Neuronal stem cell (in vitro differentiated cells): ENCODE results near the gene CD300C.
"Not testable (repeated sequence)": the region's sequence is repeated elsewhere in the genome, so short reads cannot be mapped to it uniquely, and the experiment has no call there.

Experiments used
- DNase-seq: peaks from one replicate; pipeline ENCODE4 v3.0.0-alpha.2; 2013; ENCODE audit warnings: low spot score
- H2AFZ ChIP-seq: one replicate; pipeline ENCODE4 v1.6.1; 2013; ENCODE audit warnings: mild to moderate bottlenecking, low read length, inconsistent platforms
- H2AK5ac ChIP-seq: 2 replicates; pipeline ENCODE4 v1.6.1; 2013; ENCODE audit warnings: low read depth, mild to moderate bottlenecking, inconsistent platforms, low read length, moderate library complexity, mixed read lengths
- H2BK120ac ChIP-seq: 2 replicates; pipeline ENCODE4 v1.6.1; 2013; ENCODE audit warnings: low read depth, mild to moderate bottlenecking, inconsistent platforms, low read length, moderate library complexity, mixed read lengths
- H2BK12ac ChIP-seq: one replicate; pipeline ENCODE4 v1.6.1; 2013; ENCODE audit warnings: low read length, inconsistent platforms
- H2BK15ac ChIP-seq: 2 replicates; pipeline ENCODE4 v1.6.1; 2013; ENCODE audit warnings: mild to moderate bottlenecking, low read length, inconsistent platforms, mixed read lengths
- H2BK5ac ChIP-seq: one replicate; pipeline ENCODE4 v1.6.1; 2013; ENCODE audit warnings: inconsistent platforms, mild to moderate bottlenecking, low read length, moderate library complexity
- H3K14ac ChIP-seq: one replicate; pipeline ENCODE4 v1.6.1; 2013; ENCODE audit warnings: low read length, inconsistent platforms
- H3K18ac ChIP-seq: 2 replicates; pipeline ENCODE4 v1.6.1; 2013; ENCODE audit warnings: low read length, inconsistent platforms
- H3K23ac ChIP-seq: 2 replicates; pipeline ENCODE4 v1.6.1; 2013; ENCODE audit warnings: low read depth, mild to moderate bottlenecking, mixed read lengths, low read length, inconsistent platforms; ENCODE audit not compliant: poor library complexity
- H3K27ac ChIP-seq: replicated peaks from 3 replicates; pipeline ENCODE4 v1.5.1; 2013; ENCODE audit warnings: low read length, inconsistent platforms
- H3K27me3 ChIP-seq, 3 experiments: 2 replicates each; pipeline ENCODE4 v1.6.1; 2013; ENCODE audit warnings: low read length in 3 of 3, mild to moderate bottlenecking in 2 of 3, inconsistent platforms in 1 of 3, low read depth in 1 of 3, mixed read lengths in 1 of 3, moderate library complexity in 1 of 3; ENCODE audit not compliant: control insufficient read depth in 3 of 3, insufficient read depth in 3 of 3
- H3K36me3 ChIP-seq, 2 donors: replicated peaks in 1 of 2; 2 replicates each; pipeline ENCODE4 v1.6.1; 2013; ENCODE audit warnings: low read length in 2 of 2; ENCODE audit not compliant: control insufficient read depth in 2 of 2, insufficient read depth in 2 of 2
- H3K4ac ChIP-seq: 2 replicates; pipeline ENCODE4 v1.6.1; 2013; ENCODE audit warnings: inconsistent platforms, mild to moderate bottlenecking, low read length, moderate library complexity
- H3K4me1 ChIP-seq, 2 donors: 1 replicate in 1 of 2; 2 replicates in 1 of 2; pipeline ENCODE4 v1.6.1; 2013; ENCODE audit warnings: low read length in 2 of 2, low read depth in 1 of 2; ENCODE audit not compliant: control insufficient read depth in 2 of 2, insufficient read depth in 1 of 2
- H3K4me2 ChIP-seq: one replicate; pipeline ENCODE4 v1.6.1; 2013; ENCODE audit warnings: mild to moderate bottlenecking, low read length, inconsistent platforms; ENCODE audit not compliant: insufficient read depth, poor library complexity, severe bottlenecking
- H3K4me3 ChIP-seq, 2 donors: 2 replicates each; pipeline ENCODE4 v1.5.1; 2013; ENCODE audit warnings: low read length in 2 of 2, mild to moderate bottlenecking in 2 of 2, inconsistent platforms in 1 of 2, moderate library complexity in 1 of 2
- H3K79me1 ChIP-seq: one replicate; pipeline ENCODE4 v1.6.1; 2013; ENCODE audit warnings: low read depth, mild to moderate bottlenecking, inconsistent platforms, low read length, moderate library complexity
- H3K9ac ChIP-seq: one replicate; pipeline ENCODE4 v1.6.1; 2013; ENCODE audit warnings: mild to moderate bottlenecking, low read depth, low read length, inconsistent platforms; ENCODE audit not compliant: poor library complexity
- H3K9me3 ChIP-seq, 2 donors: replicated peaks in 1 of 2; 2 replicates each; pipeline versions ENCODE3 to v1.6.1; 2013; ENCODE audit warnings: low read length in 2 of 2, mild to moderate bottlenecking in 2 of 2, inconsistent platforms in 1 of 2, low read depth in 1 of 2, mixed read lengths in 1 of 2, moderate library complexity in 1 of 2; ENCODE audit not compliant: control insufficient read depth in 2 of 2, insufficient read depth in 1 of 2
- H4K8ac ChIP-seq: one replicate; pipeline ENCODE4 v1.6.1; 2013; ENCODE audit warnings: low read depth, mild to moderate bottlenecking, inconsistent platforms, low read length, moderate library complexity
- H4K91ac ChIP-seq: one replicate; pipeline ENCODE4 v1.6.1; 2013; ENCODE audit warnings: low read length, low read depth, mild to moderate bottlenecking, inconsistent platforms; ENCODE audit not compliant: poor library complexity
- WGBS, 2 donors: extraction: QIAGEN DNeasy Blood & Tissue Kit; methylation state at CpG; one replicate each; pipeline ENCODE4 v1.1.7; 2013; ENCODE audit warnings: missing lambda C conversion rate in 2 of 2, mixed read lengths in 1 of 2; ENCODE audit not compliant: insufficient read length in 2 of 2, insufficient replicate concordance in 1 of 2; ENCODE audit errors: extremely low coverage in 2 of 2; 5-methylcytosine and 5-hydroxymethylcytosine counted together

Gene CD300C

GRCh38 chr17:74521701-74522201, 24.2 kb downstream of the CD300C start:
- Histone ChIP-seq H3K9me3 (peaks cover 0 to 7% of the 10 kb centered on the region in 2 donors), H2AK5ac (no peak overlapping the region), H2AFZ (no peak overlapping the region), H3K36me3 (no peaks in the 10 kb centered on the region), H2BK12ac (no peak overlapping the region), H3K4me1 (no peaks in the 10 kb centered on the region), H3K79me1 (no peaks in the 10 kb centered on the region), H3K27ac (no peak overlapping the region), H3K27me3 (no peaks in the 10 kb centered on the region), H3K4ac (no peak overlapping the region), H3K9ac (no peak overlapping the region), H4K8ac (no peak overlapping the region), H3K23ac (no peak overlapping the region), H3K14ac (no peak overlapping the region), H2BK120ac (no peak overlapping the region), H3K4me2 (no peak overlapping the region), H4K91ac (no peak overlapping the region), H3K18ac (no peak overlapping the region), H2BK5ac (no peak overlapping the region), H3K4me3 (no peak overlapping the region), H2BK15ac (no peak overlapping the region)
- DNase-seq = no peak
- no CpG with 5 or more reads among the region's 9 CpGs for WGBS, 2 donors

- no peak for DNase-seq
Measured at GRCh38 chr17:74520790-74521480, 25.0 kb downstream of the CD300C start.

GRCh38 chr17:74520016-74520434, 25.9 kb downstream of the CD300C start:
- H3K4me2 ChIP-seq = no peak overlapping the region
- H4K8ac ChIP-seq = no peak overlapping the region
- no peak overlapping the region for H2BK5ac ChIP-seq
- H2AFZ ChIP-seq = no peak overlapping the region
- H3K4ac ChIP-seq = no peak overlapping the region
- no peaks in the 10 kb centered on the region for H3K4me1 ChIP-seq
- H4K91ac ChIP-seq = no peak overlapping the region
- no peak overlapping the region for H3K14ac ChIP-seq
- no peaks in the 10 kb centered on the region for H3K27me3 ChIP-seq
- H3K9me3 ChIP-seq = peaks cover 0 to 7% of the 10 kb centered on the region in 2 donors
- DNase-seq = no peak
- no peaks in the 10 kb centered on the region for H3K36me3 ChIP-seq
- H2BK15ac ChIP-seq = no peak overlapping the region
- no peak overlapping the region for H3K27ac ChIP-seq
- no peak overlapping the region for H3K9ac ChIP-seq
- no peak overlapping the region for H3K4me3 ChIP-seq
- no peak overlapping the region for H3K18ac ChIP-seq
- no peak overlapping the region for H2BK120ac ChIP-seq
- no CpG with 5 or more reads among the region's 3 CpGs for WGBS, 2 donors
- no peaks in the 10 kb centered on the region for H3K79me1 ChIP-seq
- no peak overlapping the region for H2BK12ac ChIP-seq
- H2AK5ac ChIP-seq = no peak overlapping the region
- no peak overlapping the region for H3K23ac ChIP-seq

More at GRCh38 chr17:74520790-74521480, 25.0 kb downstream of the CD300C start:
- H3K4me1 ChIP-seq = no peaks in the 10 kb centered on the region
- H3K27me3 ChIP-seq = no peaks in the 10 kb centered on the region
- no peak overlapping the region for H3K4ac ChIP-seq
- peaks cover 0 to 7% of the 10 kb centered on the region in 2 donors for H3K9me3 ChIP-seq
- H3K4me3 ChIP-seq = no peak overlapping the region
- no peak overlapping the region for H2BK120ac ChIP-seq
- H2BK5ac ChIP-seq = no peak overlapping the region
- H3K4me2 ChIP-seq = no peak overlapping the region
- H2AK5ac ChIP-seq = no peak overlapping the region
- H4K91ac ChIP-seq = no peak overlapping the region
- no peak overlapping the region for H4K8ac ChIP-seq
- H3K14ac ChIP-seq = no peak overlapping the region
- H3K79me1 ChIP-seq = no peaks in the 10 kb centered on the region
- no peak overlapping the region for H3K27ac ChIP-seq
- no peak overlapping the region for H3K23ac ChIP-seq
- no peak overlapping the region for H2BK12ac ChIP-seq
- H3K36me3 ChIP-seq = no peaks in the 10 kb centered on the region
- no peak overlapping the region for H2AFZ ChIP-seq
- no CpG with 5 or more reads among the region's 21 CpGs for WGBS, 2 donors
- H3K9ac ChIP-seq = no peak overlapping the region
- no peak overlapping the region for H3K18ac ChIP-seq
- no peak overlapping the region for H2BK15ac ChIP-seq

GRCh38 chr17:74518413-74518981, 27.4 kb downstream of the CD300C start:
- not testable (repeated sequence) for H3K4ac ChIP-seq, H3K23ac ChIP-seq, H3K27me3 ChIP-seq, H2AFZ ChIP-seq, H2AK5ac ChIP-seq, H3K18ac ChIP-seq, H3K4me1 ChIP-seq, H3K79me1 ChIP-seq, H2BK12ac ChIP-seq, H3K14ac ChIP-seq, H2BK5ac ChIP-seq, H2BK120ac ChIP-seq, H2BK15ac ChIP-seq, H3K4me2 ChIP-seq, DNase-seq, H3K27ac ChIP-seq, H3K36me3 ChIP-seq, H3K4me3 ChIP-seq, H4K91ac ChIP-seq, H3K9ac ChIP-seq, H4K8ac ChIP-seq
- WGBS, 2 donors = no CpG with 5 or more reads among the region's 6 CpGs
- peaks cover 0 to 20% of the 10 kb centered on the region in 2 donors for H3K9me3 ChIP-seq
